ENCODE results near the gene ATP2A3. TPM values are rescaled to one million over a fixed set of nuclear protein-coding genes. Genes with fewer than 3 reads are reported as not detected.

The ATP2A3 gene
- total RNA-seq, 1 donor from 2014 or later, result 3.3 TPM

DNA sequence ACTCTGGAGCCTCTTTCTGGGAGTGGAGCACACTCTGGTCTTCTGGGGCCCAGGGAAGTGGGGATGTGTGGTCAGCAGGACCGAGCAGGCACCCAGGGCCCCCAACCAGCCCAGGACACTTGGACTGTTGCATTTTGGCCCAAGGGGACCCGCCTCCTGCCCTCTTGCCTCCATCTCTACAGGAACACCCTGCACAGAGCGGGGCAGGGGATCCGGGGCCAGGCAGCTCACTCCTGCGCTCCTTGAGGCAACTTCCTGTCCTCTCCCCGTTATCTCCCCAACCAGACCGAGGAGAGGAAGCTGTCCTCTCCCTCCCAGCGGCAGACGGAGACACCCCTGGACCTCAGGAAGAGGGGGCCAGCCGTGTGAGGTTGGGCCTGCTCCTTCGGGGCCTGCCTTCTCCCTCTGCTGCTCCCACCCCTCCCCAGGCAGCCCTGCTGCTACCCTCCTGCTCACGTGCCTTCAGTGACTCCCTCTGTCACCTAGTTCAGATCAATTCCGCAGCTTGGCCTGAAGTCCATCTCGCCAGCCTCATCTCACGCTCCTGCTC, 10.0 kb upstream of the ATP2A3 start:
- DNase-seq (ENCODE audit: low read depth), result no peak

DNA sequence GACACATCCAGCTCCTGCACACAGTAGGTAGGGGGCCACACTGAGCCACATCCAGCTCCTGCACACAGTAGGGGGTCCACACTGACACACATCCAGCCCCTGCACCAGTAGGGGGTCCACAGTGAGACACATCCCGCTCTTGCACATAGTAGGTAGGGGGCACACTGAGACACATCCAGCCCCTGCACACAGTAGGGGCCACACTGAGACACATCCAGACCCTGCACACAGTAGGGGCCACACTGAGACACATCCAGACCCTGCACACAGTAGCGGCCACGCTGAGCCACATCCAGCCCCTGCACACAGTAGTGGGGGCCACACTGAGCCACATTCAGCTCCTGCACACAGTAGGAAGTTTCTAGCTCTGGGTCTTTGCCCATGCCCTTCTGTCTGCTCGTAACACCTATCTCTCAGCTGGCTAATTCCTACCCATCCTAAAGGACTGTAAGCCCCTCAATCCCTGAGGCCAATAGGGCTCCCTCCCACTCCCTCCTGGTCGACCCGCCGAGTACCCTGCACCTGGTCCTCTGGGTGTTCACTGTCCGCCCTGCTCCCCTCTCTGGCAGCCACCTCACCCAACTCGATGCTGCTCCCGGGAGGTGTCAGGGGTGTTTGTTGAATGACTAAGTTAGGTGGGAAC, 9.4 kb upstream of the ATP2A3 start:
- DNase-seq (ENCODE audit: low read depth), result no peak

DNA sequence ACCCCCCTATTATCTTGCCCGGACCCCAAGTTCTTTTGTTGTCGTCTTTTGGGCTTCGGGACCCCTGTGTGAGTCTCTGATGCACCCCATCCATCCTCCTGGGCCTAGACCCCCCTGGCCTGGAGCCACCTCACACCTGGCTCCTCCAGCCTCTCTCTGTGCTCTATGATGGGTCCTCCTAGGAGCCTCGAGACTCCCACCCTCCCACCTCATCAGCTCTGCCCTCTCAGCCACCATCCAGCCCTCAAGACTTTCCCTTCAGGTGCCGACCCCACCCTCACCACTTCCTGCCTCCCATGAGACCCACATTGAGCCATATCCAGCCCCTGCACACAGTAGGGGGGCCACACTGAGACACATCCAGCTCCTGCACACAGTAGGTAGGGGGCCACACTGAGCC, 8.7 kb upstream of the ATP2A3 start:
- no peak for DNase-seq (ENCODE audit: low read depth)

DNA sequence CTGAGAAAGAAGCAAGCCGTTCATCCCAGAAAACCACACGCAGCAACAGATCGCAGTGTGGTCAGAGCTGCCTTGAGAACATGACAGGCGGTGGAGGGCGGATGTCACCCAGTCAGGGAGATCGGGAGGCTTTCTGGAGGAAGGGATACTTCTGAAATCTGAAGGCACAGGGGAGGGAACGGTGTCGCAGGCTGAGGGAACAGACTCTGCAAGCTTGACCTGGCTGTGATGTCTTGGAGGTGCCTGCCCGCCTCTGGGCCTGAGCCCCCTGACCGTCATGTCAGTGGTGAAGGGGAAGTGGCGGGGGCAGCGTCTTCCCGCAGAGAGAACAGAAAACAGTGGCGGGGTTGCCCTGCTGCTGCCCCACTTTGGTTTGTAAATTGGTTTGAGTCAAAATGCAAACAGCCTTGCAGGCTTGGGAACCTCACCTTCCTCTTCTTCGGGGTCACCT, 8.1 kb upstream of the ATP2A3 start:
- no peak for DNase-seq (ENCODE audit: low read depth)

DNA sequence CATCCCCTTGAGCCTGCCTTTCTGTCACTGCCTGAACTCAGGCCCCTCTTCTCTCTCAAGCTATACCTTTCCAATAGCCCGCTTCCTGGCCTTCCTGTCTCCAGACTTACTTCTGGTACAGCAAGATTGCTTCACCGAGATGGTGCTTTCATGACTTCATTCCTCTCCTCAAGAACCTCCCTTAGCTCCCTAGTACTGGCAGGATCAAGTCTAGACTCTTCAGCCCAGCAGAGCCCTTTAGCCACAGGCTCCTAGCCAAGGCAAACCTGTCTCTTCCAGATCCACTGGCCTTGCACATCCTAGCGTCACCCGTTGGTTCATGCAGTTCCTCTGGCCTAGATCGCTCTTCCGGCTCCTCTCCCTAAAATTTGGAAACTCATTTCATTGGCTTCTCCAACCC, 6.4 kb upstream of the ATP2A3 start:
- no peak for DNase-seq (ENCODE audit: low read depth)

DNA sequence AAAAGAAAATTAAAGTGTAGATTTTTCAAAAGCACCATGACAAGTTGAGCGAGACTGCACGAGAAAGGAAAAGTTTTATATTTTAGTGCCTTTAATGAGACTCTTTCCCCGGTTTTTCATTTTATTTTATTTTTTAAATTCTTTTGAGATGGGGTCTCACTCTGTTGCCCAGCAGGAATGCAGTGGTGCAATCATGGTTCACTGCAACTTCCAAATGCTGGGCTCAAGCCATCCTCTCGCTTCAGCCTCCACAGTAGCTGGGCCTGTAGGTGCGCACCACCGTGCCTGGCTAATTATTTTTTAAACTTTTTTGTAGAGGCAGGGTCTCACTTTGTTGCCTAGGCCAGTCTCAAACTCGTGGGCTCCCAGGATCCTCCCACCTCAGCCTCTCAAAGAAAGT, 5.7 kb upstream of the ATP2A3 start:
- DNase-seq (ENCODE audit: low read depth), result no peak

DNA sequence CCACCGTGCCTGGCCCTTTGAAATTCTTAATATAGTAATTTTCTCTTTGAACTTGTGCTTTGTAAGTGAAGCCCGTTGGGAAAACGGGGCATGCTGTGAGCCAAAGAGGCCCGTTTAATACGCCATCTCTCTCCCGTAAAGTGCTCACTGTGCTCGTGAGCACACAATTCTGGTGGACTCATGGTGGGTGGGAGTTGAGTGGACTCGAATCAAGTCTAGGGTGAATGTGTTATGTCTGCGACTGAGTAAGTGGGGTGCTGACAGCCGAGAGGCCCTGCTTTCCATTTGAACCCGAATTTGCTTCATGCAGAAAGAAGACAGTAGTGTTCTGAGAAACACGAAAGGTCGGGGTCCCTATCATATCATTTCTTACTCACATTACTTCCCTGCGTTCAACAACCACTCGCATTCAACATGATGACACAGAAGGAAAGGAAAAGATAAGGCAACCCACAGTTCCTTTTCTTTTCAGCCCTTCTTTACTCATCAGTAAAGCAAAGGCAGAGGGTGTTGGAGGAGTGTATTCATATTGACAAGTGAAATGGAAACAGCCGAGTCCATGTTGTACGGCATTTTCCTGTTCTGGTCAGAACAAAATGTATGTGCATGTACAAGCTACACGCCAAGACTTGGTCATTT, 4.8 kb upstream of the ATP2A3 start:
- DNase-seq (ENCODE audit: low read depth), result no peak

DNA sequence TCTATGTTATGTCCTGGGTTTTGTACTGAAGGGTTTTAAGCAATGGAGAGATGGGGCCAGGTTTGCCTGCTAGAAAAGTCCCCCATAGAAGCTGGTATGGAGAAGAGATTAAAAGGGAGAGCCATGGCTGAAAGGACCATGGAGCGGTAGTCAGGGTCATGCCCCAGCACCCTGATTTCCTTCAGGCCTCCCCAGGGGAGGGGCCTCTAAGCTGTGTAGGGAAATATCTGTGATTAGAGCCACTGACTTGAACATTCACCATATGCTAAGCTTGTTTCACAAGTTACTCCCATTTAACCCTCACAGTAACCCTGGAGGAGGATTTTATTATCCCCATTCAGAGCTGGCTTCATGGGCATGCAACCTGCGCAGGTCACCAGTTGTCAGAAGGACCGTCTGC, 3.8 kb upstream of the ATP2A3 start:
- no peak for DNase-seq (ENCODE audit: low read depth)

DNA sequence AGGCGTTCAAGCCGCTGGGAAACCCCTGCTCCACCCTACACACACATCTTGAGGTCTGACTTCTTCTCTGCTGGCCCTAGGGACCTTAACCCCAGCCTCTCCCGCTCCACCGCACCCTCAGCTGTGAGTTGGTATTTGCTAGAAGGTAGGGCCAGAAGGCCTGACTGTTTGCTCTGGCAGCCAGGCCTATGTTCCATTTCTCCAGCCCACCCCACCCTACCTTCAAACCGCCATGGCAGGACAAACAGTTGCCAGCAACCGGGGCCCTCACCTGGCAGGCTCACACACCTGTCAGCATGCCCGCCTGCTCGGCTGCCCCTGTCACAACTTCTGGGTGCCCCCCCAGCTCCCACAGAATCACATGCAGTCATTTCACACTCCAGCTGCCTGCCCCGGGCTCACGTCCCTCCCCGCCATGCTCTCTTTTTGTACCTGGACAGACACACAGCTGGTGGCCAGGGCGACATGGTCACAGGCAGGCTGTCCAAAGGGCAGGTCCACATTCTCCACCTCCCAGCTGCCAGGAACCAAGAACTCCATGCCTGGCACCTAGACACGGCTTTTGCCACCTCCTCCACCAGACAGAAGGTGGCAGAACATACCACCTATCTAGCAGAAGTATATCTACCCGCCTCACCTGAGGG, 2.6 kb upstream of the ATP2A3 start:
- no peak for DNase-seq (ENCODE audit: low read depth)

DNA sequence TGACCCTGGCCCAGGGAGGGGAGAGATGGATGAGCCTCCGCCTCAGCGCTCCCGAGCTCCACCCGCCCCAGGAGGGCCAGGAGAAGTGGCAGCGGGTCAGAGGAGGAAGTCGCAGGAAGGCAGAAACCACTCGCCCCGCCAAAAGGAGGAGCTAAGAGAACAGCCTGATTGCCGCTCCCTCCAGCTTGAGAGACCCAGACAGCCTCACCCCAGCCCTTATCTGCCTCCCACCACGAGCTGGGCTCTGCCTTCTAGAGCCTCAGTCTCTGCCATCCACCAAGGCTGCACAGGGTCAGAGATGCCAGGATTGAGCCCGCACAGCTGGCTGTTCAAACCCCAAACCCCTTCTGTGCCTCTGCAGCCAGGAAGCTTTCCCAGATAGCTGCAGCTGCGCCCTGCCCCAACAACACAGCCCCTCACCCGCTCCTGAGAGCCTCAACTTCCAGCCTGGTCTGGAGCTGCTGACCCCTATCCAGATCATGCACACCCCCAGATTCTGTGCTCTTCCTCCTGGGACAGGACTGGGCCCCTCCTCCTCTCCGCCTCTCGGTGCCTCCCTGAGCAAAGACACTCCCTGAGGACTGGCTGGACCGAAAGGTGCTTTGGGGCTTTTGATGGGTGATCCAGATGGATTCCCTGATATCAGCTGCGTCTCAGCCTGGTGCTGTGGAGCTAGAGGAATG, 1.0 kb upstream of the ATP2A3 start:
- DNase-seq (ENCODE audit: low read depth), result peak; percentile 49

DNA sequence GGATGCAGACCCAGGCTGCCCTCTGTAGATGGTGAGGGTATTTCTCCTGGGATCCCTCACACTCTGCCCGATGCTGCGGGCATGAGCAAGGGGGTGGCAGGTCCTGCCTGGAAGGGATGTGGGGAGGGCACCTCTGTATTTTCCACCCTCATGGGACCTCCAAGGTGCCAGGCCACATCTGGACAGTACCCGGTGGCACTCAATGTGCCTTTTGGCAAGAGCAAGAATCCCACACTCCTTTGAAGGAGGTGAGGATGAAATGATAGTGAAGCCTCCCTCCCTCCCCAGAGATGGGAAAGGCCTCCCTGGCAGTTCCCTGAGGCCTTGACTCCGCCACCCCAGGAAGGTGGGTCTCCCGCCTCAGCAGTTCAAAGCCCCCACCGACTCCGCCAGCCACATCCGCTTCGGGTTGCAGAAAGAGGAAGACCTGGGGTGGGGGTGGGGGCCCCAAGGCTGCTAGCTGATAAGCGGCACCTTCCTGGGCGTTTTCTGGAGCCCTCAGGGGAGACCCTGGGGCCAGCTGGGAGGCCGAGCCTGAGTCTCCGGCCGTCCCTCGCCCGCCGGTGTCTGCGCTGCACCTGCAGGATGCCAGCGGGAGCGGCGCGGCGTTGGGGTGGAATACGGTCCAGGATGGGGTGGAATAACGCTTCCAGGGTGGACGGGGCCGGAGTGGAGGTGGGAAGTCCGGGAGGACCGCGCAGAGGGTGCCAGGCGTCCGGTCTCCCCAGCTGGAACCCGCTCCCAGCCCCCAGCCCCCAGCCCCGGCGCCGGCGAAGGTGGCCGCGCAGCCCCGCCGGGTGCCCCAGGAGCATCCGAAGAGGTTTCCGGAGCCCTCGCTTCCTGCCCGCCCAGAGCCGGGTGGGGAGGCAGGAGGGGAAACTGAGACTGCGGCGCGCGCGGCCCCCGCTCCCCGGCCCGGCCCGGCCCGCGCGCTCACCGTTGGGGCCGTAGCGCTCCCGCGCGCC, 718 bp downstream of the ATP2A3 start:
- DNase-seq (ENCODE audit: low read depth), result no peak

DNA sequence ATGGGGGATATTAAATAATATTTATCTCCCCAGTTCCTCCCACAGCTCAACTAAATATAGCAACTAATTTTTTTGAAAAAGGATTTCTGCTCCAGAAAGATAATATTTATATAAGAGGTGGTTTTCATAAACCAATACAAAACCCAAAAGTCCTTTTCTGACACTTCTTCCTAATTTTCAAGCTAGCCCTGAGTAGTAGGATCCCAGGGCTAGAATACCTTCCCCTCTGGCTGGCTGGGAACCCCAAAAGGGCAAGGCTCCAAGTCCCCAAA, 1.3 kb downstream of the ATP2A3 start:
- no peak for DNase-seq (ENCODE audit: low read depth)

DNA sequence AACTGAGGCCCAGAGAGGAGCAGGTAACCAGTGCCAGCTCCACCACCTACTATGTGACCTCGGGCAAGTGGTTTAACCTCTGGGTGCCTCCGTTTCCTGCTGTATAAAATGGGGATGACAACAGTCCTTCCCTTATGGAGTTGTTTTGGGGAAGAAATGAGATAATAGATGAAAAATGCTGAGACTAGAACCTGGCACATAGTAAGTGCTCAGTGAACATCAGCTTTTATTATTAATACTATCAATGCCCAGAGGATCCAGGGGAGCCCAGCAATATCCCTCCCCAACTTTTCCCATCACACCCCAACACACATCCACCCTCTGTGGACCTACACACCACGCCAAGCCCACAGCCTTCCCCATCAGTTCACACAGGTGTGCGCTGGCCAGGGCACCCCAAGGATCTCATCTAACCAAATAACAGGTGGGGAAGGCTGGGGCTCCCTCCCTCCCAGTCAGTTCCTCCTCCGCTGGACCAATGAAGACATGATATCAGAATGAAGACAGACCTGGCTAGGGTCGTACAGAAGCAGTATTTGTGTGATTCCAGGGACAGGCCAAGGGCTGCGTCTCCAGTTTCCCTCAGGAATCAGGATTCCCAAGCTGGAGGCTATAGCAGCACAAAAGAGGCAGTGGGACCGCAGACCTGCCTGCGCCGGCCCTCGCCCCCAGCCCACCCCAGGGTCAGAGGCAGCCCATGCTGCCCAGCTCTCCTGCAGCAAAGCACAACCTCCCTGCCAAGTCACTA, 1.8 kb downstream of the ATP2A3 start:
- DNase-seq (ENCODE audit: low read depth), result no peak

DNA sequence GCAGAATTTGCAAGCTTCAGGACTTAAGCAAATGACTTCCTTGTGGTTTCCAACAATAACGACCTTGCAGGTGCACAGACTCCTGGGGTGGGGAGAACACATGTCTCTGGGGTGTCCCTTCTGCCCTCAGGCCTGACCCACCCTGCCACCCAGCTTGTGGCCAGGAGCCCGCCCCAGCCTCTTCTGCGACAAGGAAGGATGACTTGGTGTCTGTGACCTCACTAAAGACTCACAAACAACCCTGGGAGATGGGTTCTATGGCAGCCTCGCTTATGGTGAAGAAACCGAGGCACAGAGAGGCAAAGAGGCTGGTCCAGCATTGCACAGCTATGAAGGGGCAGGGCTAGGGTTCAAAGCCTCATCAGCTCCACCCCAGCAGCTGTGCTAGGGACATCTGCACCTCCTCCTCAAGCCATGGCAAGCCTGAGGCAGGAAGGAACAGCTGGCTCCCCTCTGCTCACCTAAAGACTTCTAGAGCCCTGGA, 2.6 kb downstream of the ATP2A3 start:
- DNase-seq (ENCODE audit: low read depth), result no peak

DNA sequence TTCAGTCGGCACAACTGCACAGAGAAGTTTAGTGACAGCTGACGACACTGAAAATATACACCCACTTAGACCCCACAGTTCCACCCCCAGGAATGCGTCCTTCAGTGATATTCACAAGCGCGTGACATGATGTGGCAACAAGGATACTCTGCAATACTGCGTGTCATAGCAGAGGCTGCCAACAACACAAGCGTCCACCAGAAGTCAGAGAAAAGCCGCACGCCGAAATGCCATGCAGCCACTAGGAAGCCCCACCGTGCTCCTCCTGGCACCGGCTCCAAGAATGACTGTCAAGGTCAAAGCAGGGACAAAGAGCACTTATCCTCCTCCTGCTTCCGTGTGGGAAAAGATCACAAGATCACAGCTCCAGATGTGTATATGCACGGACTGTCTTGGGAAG, 3.5 kb downstream of the ATP2A3 start:
- DNase-seq (ENCODE audit: low read depth), result peak; percentile 96

DNA sequence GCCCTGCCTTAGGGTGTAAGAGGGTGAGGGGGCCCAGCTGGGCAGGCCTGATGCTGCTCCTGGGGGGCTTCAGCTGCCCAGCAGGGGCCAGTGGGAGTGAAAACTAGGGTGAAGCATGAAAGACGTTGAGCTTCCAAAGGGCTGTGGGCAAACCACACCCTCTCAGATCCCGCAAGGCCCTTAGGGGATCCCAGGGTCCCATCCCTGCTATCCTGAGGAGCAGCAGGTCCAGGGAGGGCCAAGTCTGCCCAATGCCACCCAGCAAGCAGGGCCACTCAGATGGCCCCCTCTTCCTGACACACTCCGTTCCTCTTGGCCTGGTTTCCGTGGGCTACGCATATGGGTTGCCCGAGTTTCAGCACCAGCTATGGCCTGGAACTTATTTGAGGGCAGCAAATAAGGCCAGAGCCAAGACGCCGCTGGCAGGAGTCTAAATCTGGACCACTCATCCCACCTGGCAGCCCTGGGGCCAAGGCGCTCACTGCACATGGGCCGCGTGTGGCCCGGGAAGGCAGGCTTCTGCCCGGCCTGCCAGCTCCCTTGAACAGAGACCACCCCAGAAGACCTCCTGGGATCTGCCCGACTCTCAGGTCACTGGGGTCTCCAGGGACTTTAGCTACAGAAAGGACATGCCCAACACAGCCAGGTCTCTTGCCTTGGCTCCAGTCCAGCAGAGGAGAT, 4.2 kb downstream of the ATP2A3 start:
- DNase-seq (ENCODE audit: low read depth), result no peak

DNA sequence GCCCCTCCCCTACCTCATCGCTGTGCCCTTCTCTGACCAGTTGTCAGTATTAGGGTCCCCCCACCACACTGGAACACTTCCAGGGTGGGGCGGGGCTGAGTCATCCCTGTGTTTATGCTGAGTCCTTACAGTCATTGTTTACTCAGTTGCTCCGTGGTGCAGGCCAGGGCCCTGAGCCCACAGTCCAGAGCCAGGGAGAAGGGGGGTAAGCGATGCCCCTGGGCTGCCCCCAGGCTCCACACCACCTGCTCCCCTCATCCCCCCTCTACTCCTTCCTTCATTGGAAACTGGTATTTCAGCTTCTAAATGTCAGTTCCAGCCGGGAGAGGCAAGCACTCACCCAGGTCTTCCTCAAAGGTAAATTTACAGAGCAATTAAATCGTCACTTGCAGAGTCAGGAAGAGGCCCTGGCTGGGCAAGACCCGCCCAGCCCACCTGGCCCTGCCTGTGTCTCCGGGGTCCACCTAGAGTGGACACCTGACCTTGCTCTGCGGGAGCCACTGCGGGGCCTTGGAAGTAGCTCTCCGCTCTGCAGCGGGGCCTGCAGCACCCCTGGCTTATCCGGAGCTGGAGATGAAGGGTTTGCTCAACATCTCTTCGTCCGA, 4.8 kb downstream of the ATP2A3 start:
- DNase-seq (ENCODE audit: low read depth), result peak; percentile 83

DNA sequence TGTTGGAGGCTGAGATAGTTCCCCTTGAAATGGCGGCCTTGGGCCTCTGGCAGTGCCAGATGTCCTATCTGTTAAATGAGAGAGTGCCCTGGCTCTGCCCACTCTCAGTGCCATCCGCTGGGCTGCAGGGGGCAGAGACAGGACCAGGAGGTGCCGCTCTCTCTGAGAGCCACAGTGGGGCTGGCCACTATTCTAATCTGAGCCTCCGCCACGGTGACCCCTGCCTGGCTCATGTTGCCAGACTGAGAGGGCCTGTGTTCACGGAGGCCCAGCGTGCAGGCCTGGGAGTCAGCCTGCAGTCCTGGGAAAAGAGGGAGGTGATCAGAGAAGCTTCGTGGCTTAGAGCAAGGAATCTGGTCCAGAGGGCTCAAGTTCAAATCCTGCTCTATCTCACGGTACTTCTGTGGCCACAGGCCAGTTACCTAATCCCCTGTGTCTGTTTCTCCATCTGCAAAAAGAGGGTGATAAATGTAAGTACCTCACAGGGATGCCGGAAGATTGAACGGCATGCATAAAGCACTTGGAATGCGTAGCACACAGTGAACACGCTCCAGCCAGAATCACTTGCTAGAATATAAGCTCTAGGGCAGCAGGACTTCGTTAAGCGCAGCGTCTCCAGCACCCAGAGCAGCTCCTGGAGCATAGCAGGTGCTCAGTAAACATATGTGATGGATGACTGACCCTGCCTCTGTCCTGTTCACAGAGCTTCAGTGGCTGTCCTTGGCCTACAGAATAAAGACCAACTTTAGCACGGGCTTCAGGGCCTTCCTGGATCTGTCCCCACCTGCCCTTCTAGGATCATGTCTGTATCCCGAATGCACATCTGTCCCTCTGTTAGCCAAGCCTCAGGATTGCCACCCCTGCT, 6.3 kb downstream of the ATP2A3 start:
- DNase-seq (ENCODE audit: low read depth), result no peak
